Calu3 (cell line): Measurements from ENCODE around the gene ISX. TPM values are rescaled to one million over a fixed set of nuclear protein-coding genes. Genes with fewer than 3 reads are reported as not detected.

Experiments
- BruUV-seq: library from RNA; stranded (reverse); fragments of 400-500 nt; replicated peaks from 2 replicates; lab custom pipeline; 2021; lab: Mats Ljungman, UMichigan
- CTCF ChIA-PET: fragments of 300-600 bp; sonication (Branson Sonifier 250); formaldehyde crosslinking; loops from one replicate; lab custom pipeline; 2022; ENCODE audit warnings: antibody characterized with exemption; lab: Charles Lee
- DNase-seq: peaks from one replicate; pipeline ENCODE4 v3.0.0; 2022
- H3K27ac Mint-ChIP-seq: one replicate; pipeline ENCODE4 v1.8.0; 2022; ENCODE audit warnings: mixed read lengths; ENCODE audit not compliant: unreplicated experiment
- H3K27me3 Mint-ChIP-seq: one replicate; pipeline ENCODE4 v1.8.0; 2022; ENCODE audit warnings: mixed read lengths; ENCODE audit not compliant: unreplicated experiment
- H3K36me3 Mint-ChIP-seq: one replicate; pipeline ENCODE4 v1.8.0; 2022; ENCODE audit warnings: mild to moderate bottlenecking, moderate library complexity, mixed read lengths; ENCODE audit not compliant: insufficient read depth, unreplicated experiment
- H3K4me1 Mint-ChIP-seq: one replicate; pipeline ENCODE4 v1.8.0; 2022; ENCODE audit warnings: mild to moderate bottlenecking, low read depth, mixed read lengths; ENCODE audit not compliant: unreplicated experiment
- H3K4me3 Mint-ChIP-seq: one replicate; pipeline ENCODE4 v1.8.0; 2022; ENCODE audit warnings: mild to moderate bottlenecking, low read depth, moderate library complexity, mixed read lengths; ENCODE audit not compliant: unreplicated experiment
- H3K9me3 Mint-ChIP-seq: one replicate; pipeline ENCODE4 v1.8.0; 2022; ENCODE audit warnings: low read depth, mixed read lengths; ENCODE audit not compliant: unreplicated experiment
- intact Hi-C: fragments of 100-400 bp; cut with micrococcal nuclease; formaldehyde crosslinking; loops from one replicate; pipeline ENCODE4 v1.10.0; 2022; ENCODE audit not compliant: unreplicated experiment
- total RNA-seq: library from RNA; stranded (reverse); gene quantifications from 2 replicates; pipeline ENCODE4 v1.2.3, GENCODE V29; 2022
- TF ChIP-seq, protein P1 (sequence below): fragments of 200-600 bp; IDR thresholded peaks from one replicate; pipeline ENCODE4 v1.8.0; 2022; ENCODE audit warnings: antibody characterized with exemption; ENCODE audit not compliant: unreplicated experiment

The ISX gene
- total RNA-seq, 1 experiment from 2014 or later = not detected

DNA sequence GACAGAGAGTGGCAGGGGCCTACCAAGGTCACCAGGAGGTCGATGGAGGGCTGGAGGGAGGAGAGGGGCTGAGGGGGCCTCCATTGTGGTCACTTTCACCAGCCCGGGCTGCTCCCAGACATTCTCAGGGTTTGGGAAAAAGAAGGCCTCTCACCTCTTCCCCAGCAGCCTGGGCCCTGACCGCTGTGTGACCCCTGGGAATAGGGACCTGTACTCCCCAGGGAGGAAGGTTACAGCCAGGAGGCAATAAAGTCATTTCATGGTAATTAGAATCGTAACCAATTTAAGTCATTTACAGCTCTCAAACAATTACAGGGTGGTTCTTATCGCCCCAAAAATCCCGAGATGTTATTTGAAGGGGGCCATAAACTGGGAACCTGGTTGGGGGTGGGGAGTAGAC, 37.8 kb downstream of the ISX start:
- BruUV-seq = no TSS peak
- Mint-ChIP-seq H3K4me1 (no peaks in the 10 kb centered on the region), H3K27me3 (peaks cover 13% of the 10 kb centered on the region), H3K27ac (no peak overlapping the region), H3K9me3 (no peaks in the 10 kb centered on the region), H3K4me3 (no peak overlapping the region), H3K36me3 (no peaks in the 10 kb centered on the region)
- CTCF ChIA-PET = no interaction called here
- TF ChIP-seq, protein P1, sequence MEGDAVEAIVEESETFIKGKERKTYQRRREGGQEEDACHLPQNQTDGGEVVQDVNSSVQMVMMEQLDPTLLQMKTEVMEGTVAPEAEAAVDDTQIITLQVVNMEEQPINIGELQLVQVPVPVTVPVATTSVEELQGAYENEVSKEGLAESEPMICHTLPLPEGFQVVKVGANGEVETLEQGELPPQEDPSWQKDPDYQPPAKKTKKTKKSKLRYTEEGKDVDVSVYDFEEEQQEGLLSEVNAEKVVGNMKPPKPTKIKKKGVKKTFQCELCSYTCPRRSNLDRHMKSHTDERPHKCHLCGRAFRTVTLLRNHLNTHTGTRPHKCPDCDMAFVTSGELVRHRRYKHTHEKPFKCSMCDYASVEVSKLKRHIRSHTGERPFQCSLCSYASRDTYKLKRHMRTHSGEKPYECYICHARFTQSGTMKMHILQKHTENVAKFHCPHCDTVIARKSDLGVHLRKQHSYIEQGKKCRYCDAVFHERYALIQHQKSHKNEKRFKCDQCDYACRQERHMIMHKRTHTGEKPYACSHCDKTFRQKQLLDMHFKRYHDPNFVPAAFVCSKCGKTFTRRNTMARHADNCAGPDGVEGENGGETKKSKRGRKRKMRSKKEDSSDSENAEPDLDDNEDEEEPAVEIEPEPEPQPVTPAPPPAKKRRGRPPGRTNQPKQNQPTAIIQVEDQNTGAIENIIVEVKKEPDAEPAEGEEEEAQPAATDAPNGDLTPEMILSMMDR = no peak
- no peak for DNase-seq
- intact Hi-C loops = no loop called here

DNA sequence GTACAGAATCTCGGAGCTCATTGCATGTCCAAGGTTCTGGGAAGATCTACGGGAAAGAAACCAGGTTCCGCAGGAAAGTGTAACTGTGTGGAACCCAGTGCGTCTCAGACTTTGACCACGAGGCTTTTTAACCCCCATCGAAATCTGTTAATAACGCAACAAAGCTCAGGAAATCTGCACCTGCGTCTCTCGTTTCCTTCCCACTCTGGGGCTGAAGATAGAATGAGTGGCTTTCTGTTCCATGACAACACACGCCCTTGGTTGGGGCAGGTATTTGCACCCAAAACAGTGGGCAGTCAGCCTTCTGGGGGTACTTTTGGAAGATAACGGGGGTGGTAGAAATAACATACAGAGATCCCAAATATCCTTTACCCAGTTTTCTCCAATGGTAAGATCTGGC, 38.5 kb downstream of the ISX start:
- no peaks in the 10 kb centered on the region for H3K9me3 Mint-ChIP-seq
- intact Hi-C loops = no loop called here
- no peaks in the 10 kb centered on the region for H3K36me3 Mint-ChIP-seq
- BruUV-seq = no TSS peak
- TF ChIP-seq, protein P1 = no peak
- peaks cover 13% of the 10 kb centered on the region for H3K27me3 Mint-ChIP-seq
- CTCF ChIA-PET = no interaction called here
- no peak for DNase-seq
- H3K4me3 Mint-ChIP-seq = no peak overlapping the region
- H3K27ac Mint-ChIP-seq = no peak overlapping the region
- H3K4me1 Mint-ChIP-seq = no peaks in the 10 kb centered on the region

GRCh38 chr22:35109616-35110015, 43.7 kb downstream of the ISX start:
- H3K4me1 Mint-ChIP-seq = no peaks in the 10 kb centered on the region
- no peaks in the 10 kb centered on the region for H3K9me3 Mint-ChIP-seq
- no peak overlapping the region for H3K4me3 Mint-ChIP-seq
- CTCF ChIA-PET = no interaction called here
- no TSS peak for BruUV-seq
- intact Hi-C loops = no loop called here
- H3K36me3 Mint-ChIP-seq = no peaks in the 10 kb centered on the region
- no peak for DNase-seq
- H3K27ac Mint-ChIP-seq = no peak overlapping the region
- peaks cover 48% of the 10 kb centered on the region for H3K27me3 Mint-ChIP-seq
- TF ChIP-seq, protein P1 = no peak

GRCh38 chr22:35111244-35111643, 45.3 kb downstream of the ISX start:
- TF ChIP-seq, protein P1 = no peak
- CTCF ChIA-PET = interaction anchor here (0.6 kb wide), 1 partner anchor 43 kb away, joined by 4 read pairs; no protein-coding TSS in a partner anchor
- Mint-ChIP-seq H3K4me3 (no peak overlapping the region), H3K27ac (no peak overlapping the region), H3K27me3 (peaks cover 55% of the 10 kb centered on the region), H3K4me1 (no peaks in the 10 kb centered on the region), H3K9me3 (no peaks in the 10 kb centered on the region), H3K36me3 (no peaks in the 10 kb centered on the region)
- DNase-seq = no peak
- no TSS peak for BruUV-seq
- intact Hi-C loops = no loop called here
